Measurements from ENCODE around the gene DHX35. TPM values are rescaled to one million over a fixed set of nuclear protein-coding genes. Genes with fewer than 3 reads are reported as not detected.

Gene DHX35
- total and polyA plus RNA-seq, 2 of the 8 experiments (the other 6 are each of a cell fraction or from before 2014, with no cell fraction given), result 21.9 to 27.7 TPM

- Histone ChIP-seq H3K9ac (replicated peaks in 1 of 4; ENCODE audit: extremely low read depth in 1 of 4, low read depth in 3 of 4, low read length in 3 of 4) (no peak overlapping the region), H3K4ac (replicated peaks; ENCODE audit: insufficient read length, low read depth, low read length) (no peak overlapping the region), H2BK15ac (ENCODE audit: low read length) (no peak overlapping the region), H3K27ac (ENCODE audit: low read depth, low read length) (no peak overlapping the region), H2BK20ac (ENCODE audit: low read length) (no peak overlapping the region), H4K5ac (ENCODE audit: insufficient read length, low read depth, low read length) (no peak overlapping the region), H4K8ac (ENCODE audit: extremely low read depth, insufficient read depth, low read length) (no peak overlapping the region), H3K18ac (ENCODE audit: extremely low read depth, low read length) (no peak overlapping the region), H2BK5ac (ENCODE audit: low read depth, low read length) (no peak overlapping the region), H2BK120ac (replicated peaks; ENCODE audit: low read depth, low read length) (no peak overlapping the region), H3K9me3 (ENCODE audit: insufficient read depth in 2 of 2, low read depth in 1 of 2, low read length in 1 of 2) (no peaks in the 10 kb centered on the region), H2AFZ (ENCODE audit: low read length) (no peak overlapping the region), H4K91ac (replicated peaks; ENCODE audit: insufficient read length, low read length) (no peak overlapping the region), H3K79me2 (ENCODE audit: control insufficient read depth in 1 of 2, insufficient read depth in 2 of 2, low read length in 2 of 2) (no peaks in the 10 kb centered on the region), H3K23ac (ENCODE audit: insufficient read length) (no peak overlapping the region), H3K56ac (replicated peaks; ENCODE audit: insufficient read length, low read depth, low read length) (no peak overlapping the region), H3K23me2 (ENCODE audit: low read depth, low read length) (no peaks in the 10 kb centered on the region), H3K4me3 (ENCODE audit: extremely low read depth in 1 of 4, insufficient read depth in 2 of 4, low read depth in 3 of 4, low read length in 4 of 4) (no peak overlapping the region), H3K4me2 (ENCODE audit: insufficient read depth in 1 of 2, low read depth in 2 of 2, low read length in 2 of 2) (no peak overlapping the region), H3K36me3 (ENCODE audit: control insufficient read depth in 2 of 4, insufficient read depth in 4 of 4, low read length in 3 of 4) (peaks cover 10 to 30% (median 19%) of the 10 kb centered on the region in 4 experiments; a peak in 7 of 8 replicates), H3K79me1 (ENCODE audit: low read depth, low read length) (no peaks in the 10 kb centered on the region), H3K27me3 (replicated peaks in 1 of 4; ENCODE audit: control insufficient read depth in 3 of 4, extremely low read depth in 1 of 4, insufficient read depth in 3 of 4, low read length in 3 of 4) (no peaks in the 10 kb centered on the region), H4K20me1 (replicated peaks in 1 of 2; ENCODE audit: control insufficient read depth in 1 of 2, insufficient read depth in 2 of 2, low read length in 2 of 2) (no peaks in the 10 kb centered on the region), H2AK5ac (ENCODE audit: low read depth, low read length) (no peak overlapping the region), H3K4me1 (replicated peaks in 1 of 4; ENCODE audit: control insufficient read depth in 3 of 4, insufficient read depth in 4 of 4, low read length in 3 of 4) (no peaks in the 10 kb centered on the region), H2BK12ac (ENCODE audit: low read depth, low read length) (no peak overlapping the region), H3K14ac (ENCODE audit: insufficient read length) (no peak overlapping the region)
- ChIA-PET POLR2A (ENCODE audit: partially characterized antibody) (no interaction called here), CTCF (ENCODE audit: partially characterized antibody) (interaction anchor here (1.8 kb wide), 1 partner anchor 17 kb away, joined by 3 read pairs; no protein-coding TSS in a partner anchor)
- 83% methylated on average over 5 of the region's 5 CpGs; no CpG with 5 or more reads in 1 of the 2 experiments for WGBS, 2 experiments (ENCODE audit: extremely low coverage in 1 of 2, insufficient coverage in 1 of 2, insufficient read length in 1 of 2, insufficient replicate concordance in 2 of 2, low coverage in 1 of 2, low lambda C conversion rate in 2 of 2, missing lambda C conversion rate in 1 of 2)
- no peak for DNase-seq (ENCODE audit: low read depth in 1 of 2, low spot score in 2 of 2)
- FAIRE-seq, result no peak
- TF ChIP-seq YY1 (IDR thresholded peaks at IDR 0.05; ENCODE audit: low read depth, low read length) (no peak), SP2 (IDR thresholded peaks at IDR 0.05; ENCODE audit: low read length) (no peak), ATF2 (IDR thresholded peaks at IDR 0.05; ENCODE audit: low read length) (no peak), JUND (IDR thresholded peaks at IDR 0.05; ENCODE audit: low read length) (no peak), ASH2L (IDR thresholded peaks at IDR 0.05; ENCODE audit: low read length) (no peak), KDM5A (IDR thresholded peaks at IDR 0.05; ENCODE audit: low read length) (no peak), BRCA1 (IDR thresholded peaks at IDR 0.05; ENCODE audit: low read depth, low read length) (no peak), SIX5 (IDR thresholded peaks at IDR 0.05; ENCODE audit: low read depth, low read length) (no peak)
Measured at GRCh38 chr20:39029364-39029763, 67.2 kb downstream of the DHX35 start.
